Amniotic epithelial cell (primary cell): Measurements from ENCODE around the gene JPH4.
"Not testable (repeated sequence)": the region's sequence is repeated elsewhere in the genome, so short reads cannot be mapped to it uniquely, and the experiment has no call there.

Experiments used
- DNase-seq: peaks from one replicate; pipeline ENCODE4 v3.0.0-alpha.2; 2010; ENCODE audit warnings: low read depth

JPH4 gene

DNA sequence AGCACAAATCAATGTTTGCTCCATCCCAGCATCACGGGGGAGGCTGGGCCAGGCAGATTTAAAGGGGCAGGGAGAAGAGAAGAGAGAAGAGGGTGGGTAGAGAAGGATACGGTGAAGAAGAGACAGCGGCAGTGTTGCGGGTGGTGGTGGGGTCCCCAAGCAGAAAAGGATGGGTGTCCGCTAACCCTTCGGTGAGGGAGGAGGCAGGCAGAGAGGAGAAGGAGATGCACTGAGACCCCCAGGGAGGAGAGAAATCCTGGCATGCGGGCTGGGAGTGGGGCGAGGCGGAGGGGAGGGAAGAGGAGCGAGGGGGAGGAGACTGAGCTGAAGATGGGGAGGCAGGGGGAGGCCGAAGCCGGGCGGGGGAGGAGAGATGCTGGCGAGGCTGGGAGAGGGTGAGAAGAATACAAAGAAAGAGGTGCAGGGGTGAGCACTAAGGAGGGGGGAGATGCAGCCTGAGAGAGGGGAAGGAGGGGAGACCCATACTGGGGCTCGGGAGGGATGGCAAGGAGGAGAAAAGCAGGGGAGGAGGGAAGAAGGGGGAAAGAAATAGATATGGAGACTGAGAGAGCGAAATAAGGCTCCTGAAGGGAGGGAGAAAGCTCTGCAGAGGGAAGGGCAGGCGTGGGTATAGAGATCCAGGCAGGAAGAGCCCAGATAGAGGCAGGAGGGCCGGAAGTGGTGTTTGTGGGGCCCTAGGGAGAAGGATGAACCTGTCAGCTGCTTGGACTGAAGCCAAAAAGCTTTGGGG is at the start of gene JPH4:
JPH4 (minus strand) TSS at position 231 of the 751 bp plus-strand sequence. CDS start 1,337 bp downstream, outside the sequence.
- DNase-seq, result no peak

DNA sequence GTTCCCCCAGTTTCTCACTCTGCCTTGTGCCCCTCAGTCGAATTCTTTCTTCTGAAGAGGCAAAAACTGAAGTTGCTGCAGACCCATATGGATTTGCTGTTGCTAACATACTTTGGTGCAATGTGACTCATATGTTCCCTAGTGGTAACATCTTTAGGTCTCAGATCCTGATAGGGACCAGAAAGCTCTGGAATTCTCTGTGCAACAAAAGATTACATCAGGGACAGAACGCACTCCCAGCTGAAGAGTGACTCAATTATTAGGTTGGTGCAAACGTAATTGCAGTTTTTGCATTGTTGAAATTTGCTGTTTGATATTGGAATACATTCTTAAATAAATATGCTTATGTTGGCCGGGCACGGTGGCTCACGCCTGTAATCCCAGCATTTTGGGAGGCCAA is 49.4 kb upstream of the JPH4 start:
- peak; percentile 39 for DNase-seq

DNA sequence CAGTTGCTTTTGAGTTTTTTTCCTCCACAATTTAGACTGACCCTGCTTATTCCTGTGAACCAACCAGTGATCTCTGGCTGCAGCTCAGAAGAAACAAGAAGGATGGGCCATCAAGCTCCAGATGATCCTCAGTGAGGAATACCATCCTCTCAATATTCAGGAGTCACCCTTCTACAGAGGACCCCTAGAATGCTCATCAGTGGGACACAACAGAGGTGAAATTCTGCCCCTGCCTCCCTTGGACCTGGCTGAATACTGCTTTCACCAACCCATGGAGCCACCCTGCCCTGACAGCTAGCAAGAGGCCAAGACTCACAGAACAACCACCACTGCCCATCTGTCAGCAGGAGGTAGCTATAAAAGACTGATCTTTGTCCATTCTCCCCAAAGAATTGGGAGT is 48.4 kb upstream of the JPH4 start:
- DNase-seq, result no peak

DNA sequence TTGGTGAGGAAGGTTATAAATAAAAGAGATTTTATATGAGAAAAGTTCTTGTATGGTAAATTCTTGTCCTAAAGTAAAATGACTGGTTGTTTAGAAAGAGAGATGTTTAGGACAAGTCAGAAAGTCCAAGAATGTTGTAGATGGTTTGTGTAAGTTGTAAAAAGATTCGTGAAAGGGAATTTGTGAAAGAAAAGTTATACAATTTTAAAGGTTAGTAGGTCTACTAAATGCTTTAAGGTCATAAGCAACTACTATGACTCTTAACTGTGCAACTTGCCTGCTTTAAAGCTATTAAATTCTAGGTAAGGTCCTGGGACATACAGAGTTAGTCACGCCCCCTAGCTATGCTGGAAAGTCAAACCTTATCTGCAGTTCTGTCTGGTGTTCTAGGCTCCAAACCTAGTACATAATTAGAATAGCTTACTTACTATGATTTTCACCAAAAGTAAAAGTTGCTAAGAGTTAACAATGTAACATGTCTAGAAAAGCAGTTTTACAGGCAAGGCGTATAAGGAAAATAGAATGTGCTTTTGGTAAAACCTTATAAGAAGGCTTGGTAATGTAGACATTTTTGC is 46.3 kb upstream of the JPH4 start:
- no peak for DNase-seq

DNA sequence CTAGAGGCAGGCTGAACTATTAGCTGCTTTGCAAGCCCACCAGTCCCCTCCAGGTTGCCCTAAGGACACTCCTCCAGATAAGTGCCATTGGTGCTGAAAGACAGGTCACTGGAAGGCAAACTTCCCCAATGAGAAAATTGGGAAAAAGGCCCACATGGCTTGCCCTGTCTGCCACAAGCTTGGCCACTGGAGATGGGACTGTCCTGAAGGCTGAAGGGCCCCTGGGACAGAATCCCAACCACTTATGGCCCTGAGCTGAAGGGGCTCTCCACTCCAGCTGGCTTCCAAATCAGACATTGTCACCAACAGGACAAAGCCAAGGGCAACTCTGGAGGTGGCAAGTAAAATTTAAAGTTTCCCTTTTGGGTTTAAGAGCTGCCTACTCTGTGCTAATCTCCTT is 45.4 kb upstream of the JPH4 start:
- DNase-seq, result no peak

DNA sequence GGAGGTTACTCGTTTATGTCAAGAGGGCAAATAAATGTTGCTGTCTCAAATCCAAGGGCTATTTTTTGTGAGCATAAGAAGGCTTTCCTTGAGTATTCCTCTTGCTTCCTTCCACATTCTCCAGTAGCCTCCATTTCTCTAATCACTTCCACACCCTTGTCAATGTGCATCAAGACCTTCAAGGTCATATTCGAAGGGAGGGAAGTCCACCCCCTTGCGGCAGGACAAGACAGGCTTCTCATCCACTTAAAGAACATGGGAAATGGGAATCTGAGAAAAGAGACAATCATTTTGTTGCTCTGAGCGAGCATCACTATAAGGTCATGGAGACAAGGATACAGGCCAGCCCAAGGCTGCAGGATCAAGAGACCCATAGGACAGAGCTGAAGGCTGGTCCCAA is 44.4 kb upstream of the JPH4 start:
- no peak for DNase-seq

DNA sequence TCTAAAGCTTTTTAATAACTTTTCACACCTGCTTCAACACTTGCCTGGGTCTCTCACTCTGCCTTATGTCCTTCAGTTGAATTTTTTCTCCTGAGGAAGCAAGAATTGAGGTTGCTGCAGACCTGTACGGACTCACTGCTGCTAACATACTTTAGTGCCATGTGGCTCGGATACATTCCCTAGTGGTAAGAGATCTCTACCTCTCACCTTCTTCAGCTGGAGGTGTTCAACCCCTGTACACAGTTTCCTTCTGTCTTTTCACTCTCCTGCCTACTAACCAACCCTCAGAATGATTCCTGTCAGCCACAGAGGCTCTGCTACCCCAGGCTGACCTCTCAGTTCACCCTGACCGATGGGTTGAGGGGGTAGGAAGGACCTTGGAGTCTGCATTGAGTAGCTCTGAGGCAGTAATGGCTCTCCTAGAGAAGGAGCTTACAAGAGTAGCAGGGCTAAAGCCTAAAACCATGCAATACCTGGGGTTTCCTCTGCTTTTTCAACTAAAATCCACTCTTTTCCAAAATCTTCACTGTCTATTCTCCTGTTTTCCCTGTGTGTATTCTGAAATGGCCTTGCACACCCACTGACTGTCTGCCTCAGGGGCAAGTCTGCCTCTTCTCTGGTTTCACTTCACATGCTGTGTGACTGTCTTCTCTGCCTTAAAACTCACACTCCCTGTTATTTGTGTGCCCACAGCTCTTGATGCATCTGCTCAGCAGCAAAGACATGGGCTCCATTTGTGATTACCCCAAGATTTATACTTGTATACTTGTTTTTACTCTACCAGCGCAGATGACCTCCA is 43.5 kb upstream of the JPH4 start:
- DNase-seq, result no peak

DNA sequence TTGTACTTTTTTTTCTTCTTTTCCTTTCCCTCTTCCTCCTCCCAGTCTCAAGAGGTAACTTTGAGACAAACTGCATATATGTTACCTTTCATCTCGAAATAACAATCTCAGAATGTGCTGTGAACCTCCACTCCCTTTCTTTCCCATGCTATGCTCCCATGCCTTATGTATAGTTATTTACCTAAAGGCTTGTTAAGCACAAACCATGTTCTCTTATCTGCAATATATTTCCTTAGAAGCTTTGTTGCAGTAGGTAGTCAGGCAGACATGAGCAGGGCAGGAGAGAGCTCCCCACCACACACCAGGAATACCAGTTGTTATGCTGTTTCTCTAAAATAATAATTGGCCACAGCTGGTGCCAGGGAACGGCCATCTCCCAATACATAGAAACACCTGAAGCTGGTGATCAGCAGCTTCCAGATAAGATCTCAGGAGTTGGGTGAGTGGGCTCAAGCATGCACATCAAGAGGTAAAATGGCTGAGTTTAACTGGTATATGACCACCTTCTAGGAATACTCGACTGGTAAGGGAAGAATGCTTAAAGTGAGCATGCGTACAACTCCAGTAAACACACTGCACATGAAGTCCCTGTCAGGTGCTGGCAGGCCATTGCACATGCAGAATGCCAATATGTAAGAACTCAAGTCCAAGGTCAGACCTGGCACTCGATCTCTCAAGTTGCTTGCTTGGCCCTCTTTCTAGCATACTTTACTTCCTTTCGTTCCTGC is 42.8 kb upstream of the JPH4 start:
- no peak for DNase-seq

DNA sequence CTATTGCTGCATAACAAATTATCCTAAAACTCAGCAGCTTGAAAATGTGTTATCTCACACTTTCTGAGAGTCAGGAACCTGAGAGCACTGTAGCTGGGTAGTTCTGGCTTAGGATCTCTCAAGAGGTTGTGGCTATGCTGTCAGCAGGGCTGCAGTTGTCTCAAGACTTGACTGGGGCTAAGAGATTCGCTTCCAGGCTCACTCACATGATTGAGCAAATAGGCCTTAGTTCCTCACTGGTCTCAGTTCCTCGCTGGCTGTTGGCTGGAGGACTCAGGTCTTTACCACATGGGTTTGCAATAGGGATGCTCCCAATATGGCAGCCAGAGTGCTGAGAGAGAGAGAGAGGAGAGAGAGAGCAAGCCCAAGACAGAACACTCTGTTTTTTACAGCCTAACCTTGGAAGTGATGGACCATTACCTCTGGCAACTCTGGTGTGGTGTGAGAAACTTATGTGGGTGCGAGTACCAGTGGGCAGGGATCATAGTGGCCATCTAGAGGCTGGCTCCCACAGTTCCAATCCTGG is 41.6 kb upstream of the JPH4 start:
- DNase-seq, result no peak

DNA sequence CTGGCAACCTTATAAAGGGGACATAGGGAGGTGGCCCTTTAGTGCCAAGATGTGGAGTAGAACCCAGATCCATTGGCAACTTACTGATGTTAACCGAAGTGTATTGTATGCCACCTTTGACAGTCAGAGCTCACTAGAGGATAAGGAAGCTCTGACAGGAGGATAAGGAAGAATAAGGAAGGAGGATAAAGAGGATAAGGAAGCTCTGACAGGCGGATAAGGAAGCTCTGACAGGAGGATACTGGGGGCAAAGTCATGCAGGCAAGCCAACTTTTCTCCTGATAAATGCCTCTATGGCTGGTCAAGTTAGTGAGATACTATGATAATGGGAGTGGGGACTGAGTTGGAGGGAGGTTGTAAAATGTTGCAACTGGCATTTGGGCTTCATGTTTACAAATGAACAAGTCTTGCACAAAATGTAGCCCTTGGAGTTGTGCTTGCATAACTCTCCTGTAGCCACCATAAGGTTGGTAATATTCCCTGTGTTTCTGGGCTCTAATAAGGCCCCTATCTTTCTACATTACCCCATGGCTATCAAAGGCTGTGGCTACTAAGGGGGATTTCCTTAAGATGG is 39.9 kb upstream of the JPH4 start:
- DNase-seq, result no peak

DNA sequence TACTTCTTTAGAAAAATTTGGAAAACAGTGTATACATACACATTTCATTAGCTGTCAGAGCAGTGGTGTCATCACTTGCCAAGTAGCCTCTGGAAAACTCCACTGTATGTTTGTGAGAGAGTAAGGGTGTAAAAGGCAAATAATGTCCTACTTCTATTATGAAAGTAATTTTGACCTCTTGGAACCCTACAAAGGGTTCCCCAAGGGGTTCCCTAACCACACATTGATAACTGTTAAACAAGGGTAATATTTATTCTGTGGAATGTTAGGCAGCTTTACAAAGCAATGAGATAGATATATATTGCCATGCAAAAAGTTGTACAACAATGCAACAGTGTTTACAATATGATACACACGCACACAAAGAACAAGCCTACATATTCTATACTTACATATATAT is 38.9 kb upstream of the JPH4 start:
- DNase-seq, result no peak

DNA sequence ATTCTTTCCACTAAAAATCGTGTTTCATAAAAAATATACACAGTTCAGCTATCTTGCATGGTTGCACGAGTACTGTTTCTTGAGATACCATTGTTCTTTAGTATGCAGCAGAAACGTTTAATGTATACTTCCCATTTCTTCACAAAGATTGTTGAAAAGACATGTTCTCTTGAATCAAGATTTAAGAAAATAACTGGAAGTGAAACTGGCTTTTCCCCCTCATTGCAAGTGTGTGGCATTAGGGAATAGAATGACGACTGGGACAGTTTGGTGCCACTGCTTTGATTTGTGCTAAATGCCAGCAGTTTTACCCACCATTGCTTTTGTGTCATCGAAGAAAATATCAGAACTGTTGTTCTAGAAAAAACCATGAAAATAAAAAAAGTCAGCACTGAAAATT is 37.3 kb upstream of the JPH4 start:
- no peak for DNase-seq

DNA sequence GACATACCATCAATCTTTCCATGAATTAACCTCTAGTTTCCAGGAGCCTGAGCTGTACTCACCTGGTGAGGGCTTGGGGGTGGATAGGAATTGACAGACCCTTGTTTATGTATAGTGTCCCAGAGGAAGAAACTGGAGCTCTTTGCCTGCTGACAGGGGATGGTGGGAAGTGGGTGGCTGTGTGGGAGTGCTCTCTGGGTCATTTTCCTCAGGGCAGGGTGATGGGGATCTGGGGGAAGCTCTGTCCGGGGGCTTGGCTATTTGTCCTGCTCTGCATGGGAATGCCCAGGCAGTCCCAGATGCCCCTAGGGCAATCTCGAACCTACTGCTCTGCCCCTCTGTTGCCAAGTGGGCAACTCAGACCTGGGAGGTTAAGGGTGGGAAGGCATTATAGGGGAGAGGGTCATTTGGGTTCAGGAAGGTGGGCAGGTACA is 35.8 kb upstream of the JPH4 start:
- DNase-seq, result no peak

DNA sequence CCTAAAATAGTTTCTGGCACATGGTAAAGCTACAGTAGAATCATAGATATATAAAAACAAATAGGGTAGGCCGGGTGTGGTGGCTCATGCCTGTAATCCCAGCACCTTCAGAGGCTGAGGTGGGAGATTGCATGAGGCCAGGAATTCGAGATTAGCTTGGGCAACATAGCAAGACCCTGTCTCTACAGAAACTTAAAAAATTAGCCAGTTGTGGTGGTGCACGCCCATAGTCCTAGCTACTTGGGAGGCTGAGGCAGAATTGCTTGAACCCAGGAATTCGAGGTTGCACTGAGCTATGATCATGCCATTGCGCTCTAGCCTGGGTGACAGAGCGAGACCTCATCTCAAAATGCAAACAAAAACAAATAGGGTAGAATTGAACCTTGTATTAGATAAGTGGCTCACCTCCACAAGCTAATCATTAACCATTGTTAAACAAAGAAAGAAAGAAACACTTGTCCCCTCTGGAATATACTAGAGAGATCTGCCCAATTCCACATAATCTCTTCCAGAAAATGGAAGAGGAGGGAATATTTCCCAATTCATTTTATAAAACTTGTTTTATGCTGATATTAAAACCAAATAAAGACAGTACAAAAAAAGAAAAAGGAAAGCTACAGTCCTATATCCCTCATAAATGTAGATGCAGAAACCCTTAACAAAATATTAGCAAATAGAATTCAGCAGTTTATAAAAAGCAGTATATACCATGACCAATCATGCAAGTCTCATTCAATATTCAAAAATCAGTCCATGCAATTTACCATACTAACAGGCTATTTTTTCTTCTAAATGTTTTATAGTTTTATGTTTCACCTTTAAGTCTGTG is 34.9 kb upstream of the JPH4 start:
- DNase-seq, result no peak

DNA sequence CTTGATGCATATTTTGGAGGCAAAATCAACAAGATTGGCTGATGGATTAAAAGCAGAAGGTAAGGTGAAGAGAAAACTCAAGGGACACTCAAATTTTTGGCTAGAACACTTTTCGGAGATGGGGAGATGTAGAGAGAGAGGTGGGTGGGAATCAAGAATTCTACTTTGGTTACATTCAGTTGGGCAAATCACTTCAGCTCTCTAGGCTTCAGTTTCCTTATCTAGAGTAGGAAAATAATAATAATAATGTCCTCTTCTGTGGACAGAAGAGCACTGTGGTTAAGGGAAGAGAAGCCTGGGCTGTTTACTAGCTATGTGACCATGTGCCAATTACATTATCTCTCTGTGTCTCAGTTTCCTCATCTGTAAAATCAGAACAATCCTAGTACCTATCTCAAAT is 34.2 kb upstream of the JPH4 start:
- no peak for DNase-seq

DNA sequence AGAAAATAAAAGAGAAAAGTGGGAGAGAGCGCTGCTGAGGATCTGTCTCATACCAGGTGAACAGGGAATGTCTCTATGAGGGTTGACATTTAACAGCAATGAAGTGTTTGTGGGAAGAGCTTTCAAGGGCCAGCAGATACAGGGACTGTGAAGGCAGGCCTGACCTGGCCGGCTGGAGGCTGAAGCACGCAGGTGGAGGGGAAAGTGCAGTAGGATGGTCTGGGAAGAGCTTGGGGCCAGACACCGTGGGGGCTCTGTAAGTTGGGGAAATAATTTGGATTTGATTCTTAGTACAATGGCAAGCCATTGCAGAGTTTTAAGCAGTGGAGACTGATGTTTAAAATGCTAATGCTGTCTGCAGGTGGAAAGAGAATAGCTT is 33.8 kb upstream of the JPH4 start:
- DNase-seq, result no peak

DNA sequence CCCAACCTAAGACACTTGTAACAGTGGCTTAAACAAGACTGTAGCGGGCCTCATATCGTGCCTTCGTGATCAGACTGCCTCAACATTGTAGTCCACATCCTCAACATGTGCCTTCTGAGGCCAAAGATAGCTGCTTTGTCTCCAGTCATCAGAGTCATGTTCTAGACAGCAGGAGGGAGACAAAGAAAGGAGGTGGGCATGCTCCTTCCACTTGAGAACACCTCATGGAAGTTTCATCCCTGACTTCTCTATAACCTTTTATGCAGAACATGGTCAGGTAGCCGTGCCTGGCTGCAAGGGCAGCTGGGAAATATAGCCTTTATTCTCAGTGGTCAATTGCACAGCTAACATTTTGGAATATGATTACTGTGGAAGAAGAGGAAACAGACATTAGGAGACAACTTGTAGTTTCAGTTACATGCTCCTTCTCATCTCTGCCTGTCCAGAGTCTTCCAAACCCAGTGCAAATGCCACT is 32.3 kb upstream of the JPH4 start:
- no peak for DNase-seq

DNA sequence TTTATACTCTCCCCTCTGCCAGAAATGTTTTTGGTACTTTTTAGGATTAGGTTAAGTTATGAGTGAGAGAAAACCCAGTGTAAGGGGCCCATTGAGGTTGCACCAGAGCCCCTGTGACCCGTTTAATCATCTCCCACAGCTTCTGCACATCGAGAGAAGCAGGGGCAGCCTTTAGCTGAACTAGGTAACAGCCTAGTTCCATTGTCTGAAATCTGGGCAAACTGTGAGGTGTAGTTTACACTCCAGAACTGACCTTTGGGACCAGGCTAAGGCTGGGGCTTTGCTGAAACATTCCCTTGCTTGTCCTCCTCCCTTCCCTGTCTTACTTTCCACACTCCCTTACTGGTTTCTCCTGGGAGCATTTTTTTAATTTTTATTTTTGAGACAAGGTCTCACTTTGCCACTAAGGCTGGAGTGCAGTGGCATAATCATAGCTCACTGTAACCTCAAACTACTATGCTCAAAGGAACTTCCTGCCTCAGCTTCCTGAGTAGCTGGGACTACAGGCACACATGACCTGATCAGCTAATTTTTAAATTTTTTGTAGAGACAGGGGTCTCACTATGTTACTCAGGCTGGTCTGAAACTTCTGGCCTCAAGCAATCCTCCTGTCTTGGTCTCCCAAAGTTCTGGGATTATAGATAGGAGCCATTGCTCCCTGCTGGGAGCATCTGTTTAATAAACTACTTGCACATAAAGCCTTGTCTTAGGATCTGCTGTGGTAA is 31.7 kb upstream of the JPH4 start:
- no peak for DNase-seq

DNA sequence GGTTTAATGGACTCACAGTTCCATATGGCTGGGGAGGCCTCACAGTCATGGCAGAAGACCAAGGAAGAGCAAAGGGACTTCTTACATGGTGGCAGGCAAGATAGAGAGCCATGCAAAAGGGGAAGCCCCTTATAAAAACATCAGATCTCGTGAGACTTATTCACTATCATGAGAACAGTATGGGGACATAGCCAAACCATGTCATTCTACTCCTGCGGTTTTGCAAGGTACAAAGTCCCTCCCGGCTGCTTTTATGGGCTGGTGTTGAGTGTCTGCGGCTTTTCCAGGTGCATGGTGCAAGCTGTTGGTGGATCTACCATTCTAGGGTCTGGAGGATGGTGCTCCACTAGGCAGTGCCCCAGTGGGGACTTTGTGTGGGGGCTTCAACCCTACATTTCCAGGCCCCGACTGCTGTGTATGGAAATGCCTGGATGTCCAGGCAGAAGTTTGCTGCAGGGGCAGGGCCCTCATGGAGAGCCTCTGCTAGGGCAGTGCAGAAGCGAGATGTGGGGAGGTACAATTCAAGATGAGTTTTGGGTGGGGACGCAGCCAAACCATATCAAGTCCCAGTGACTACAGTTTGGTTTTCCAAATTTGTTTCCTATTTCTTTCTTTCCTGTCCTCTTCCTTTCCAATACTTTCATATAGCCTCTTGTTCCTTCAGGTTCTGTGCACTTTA is 31.0 kb upstream of the JPH4 start:
- DNase-seq, result not testable (repeated sequence)

DNA sequence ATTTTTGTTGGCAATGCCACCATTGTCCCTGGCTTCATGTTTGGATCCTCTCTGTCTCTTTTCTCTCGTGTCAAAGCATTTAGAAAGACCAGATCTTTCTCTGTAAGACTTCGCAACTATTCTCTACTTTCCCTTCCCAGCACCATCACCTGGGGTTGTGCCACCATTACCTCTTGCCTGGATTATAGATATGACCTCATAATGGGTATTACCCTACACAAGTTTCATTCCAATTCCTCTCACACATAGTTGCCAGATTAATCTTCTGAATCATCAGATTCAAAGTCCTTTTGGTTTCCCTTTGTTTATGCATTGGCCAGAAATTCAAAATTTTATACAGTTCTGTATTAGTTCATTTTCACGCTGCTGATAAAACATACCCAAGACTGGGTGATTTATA is 30.4 kb upstream of the JPH4 start:
- no peak for DNase-seq
